Thymus (tissue), 11 donors: Measurements from ENCODE around the gene TCIRG1. TPM values are rescaled to one million over a fixed set of nuclear protein-coding genes. Genes with fewer than 3 reads are reported as not detected.

ENCODE experiments used
- DNase-seq, 9 donors: peaks; one replicate each; pipeline ENCODE4 v3.0.0-alpha.2; 2013; ENCODE audit warnings: low spot score in 9 of 9, low read depth in 6 of 9, missing footprints in 1 of 9
- H3K27ac ChIP-seq, 2 donors: one replicate each; pipeline ENCODE4 v1.5.1; 2013; ENCODE audit warnings: control low read depth in 1 of 2, low read depth in 1 of 2, low read length in 1 of 2, mild to moderate bottlenecking in 1 of 2, moderate library complexity in 1 of 2
- H3K27me3 ChIP-seq, 2 donors: one replicate each; pipeline ENCODE4 v1.5.1; 2013; ENCODE audit warnings: low read length in 1 of 2; ENCODE audit not compliant: control insufficient read depth in 2 of 2, insufficient read depth in 1 of 2
- H3K36me3 ChIP-seq, 2 donors: one replicate each; pipeline ENCODE4 v1.5.1; 2013; ENCODE audit warnings: low read length in 1 of 2, mild to moderate bottlenecking in 1 of 2, moderate library complexity in 1 of 2; ENCODE audit not compliant: control insufficient read depth in 2 of 2, insufficient read depth in 2 of 2
- H3K4me1 ChIP-seq, 2 donors: one replicate each; pipeline ENCODE4 v1.5.1; 2013; ENCODE audit warnings: low read length in 2 of 2; ENCODE audit not compliant: control insufficient read depth in 2 of 2, insufficient read depth in 2 of 2
- H3K4me3 ChIP-seq, 2 donors: one replicate each; pipeline ENCODE4 v1.5.1; 2013; ENCODE audit warnings: low read length in 2 of 2, control low read depth in 1 of 2, mild to moderate bottlenecking in 1 of 2
- H3K9me3 ChIP-seq, 2 donors: one replicate each; pipeline ENCODE4 v1.5.1; 2013; ENCODE audit warnings: low read length in 1 of 2, mild to moderate bottlenecking in 1 of 2; ENCODE audit not compliant: control insufficient read depth in 2 of 2, insufficient read depth in 1 of 2
- WGBS: extraction: QIAGEN DNeasy Blood & Tissue Kit; methylation state at CpG from one replicate; pipeline ENCODE4 v1.1.7; 2013; 5-methylcytosine and 5-hydroxymethylcytosine counted together
- polyA plus RNA-seq: library from polyadenylated mRNA; stranded (reverse); fragments of 200-250 nt; gene quantifications from one replicate; pipeline ENCODE4 v1.2.3, GENCODE V29; 2013
- total RNA-seq: library from RNA; stranded (reverse); fragments of 120-200 nt; gene quantifications from one replicate; pipeline ENCODE4 v1.2.4, GENCODE V29; 2013
- donor health status: healthy.

TCIRG1 gene
- total and polyA plus RNA-seq, 2 donors, result 44.8 to 236 TPM

GRCh38 chr11:68004551-68005335 lies 34.1 kb upstream of the TCIRG1 start:
- H3K4me1 ChIP-seq, result peaks cover 10 to 17% of the 10 kb centered on the region in 2 donors
- no peak overlapping the region for H3K4me3 ChIP-seq
- DNase-seq, result no peak
- no peaks in the 10 kb centered on the region for H3K36me3 ChIP-seq
- H3K9me3 ChIP-seq, result peaks cover 0 to 4% of the 10 kb centered on the region in 2 donors
- peaks cover 23 to 56% of the 10 kb centered on the region in 2 donors for H3K27me3 ChIP-seq
- no peak overlapping the region for H3K27ac ChIP-seq
- 84% methylated on average over 14 of the region's 14 CpGs for WGBS

- 98% methylated on average over 7 of the region's 7 CpGs for WGBS
- peaks cover 1 to 4% of the 10 kb centered on the region in 2 donors for H3K9me3 ChIP-seq
- H3K4me3 ChIP-seq, result no peak overlapping the region
- no peaks in the 10 kb centered on the region for H3K36me3 ChIP-seq
- no peak overlapping the region for H3K27ac ChIP-seq
- peaks cover 15 to 24% of the 10 kb centered on the region in 2 donors for H3K4me1 ChIP-seq
- peaks cover 23 to 57% of the 10 kb centered on the region in 2 donors for H3K27me3 ChIP-seq
- DNase-seq, result no peak
These were observed 32.1 kb upstream of the TCIRG1 start for GRCh38 chr11:68006606-68007166.

GRCh38 chr11:68007498-68008380 lies 31.1 kb upstream of the TCIRG1 start:
- Histone ChIP-seq H3K36me3 (no peaks in the 10 kb centered on the region), H3K9me3 (peaks cover 0 to 1% of the 10 kb centered on the region in 2 donors), H3K4me1 (peaks cover 15 to 24% of the 10 kb centered on the region in 2 donors), H3K27me3 (peaks cover 18 to 47% of the 10 kb centered on the region in 2 donors), H3K27ac (no peak overlapping the region), H3K4me3 (no peak overlapping the region)
- 95% methylated on average over 16 of the region's 16 CpGs for WGBS
- DNase-seq, result no peak

- no peak for DNase-seq
- peaks cover 11 to 21% of the 10 kb centered on the region in 2 donors for H3K4me1 ChIP-seq
- H3K4me3 ChIP-seq, result no peak overlapping the region
These were observed 30.2 kb upstream of the TCIRG1 start for GRCh38 chr11:68008381-68009337.

GRCh38 chr11:68009391-68010089 lies 29.3 kb upstream of the TCIRG1 start:
- Histone ChIP-seq H3K36me3 (no peaks in the 10 kb centered on the region), H3K9me3 (peaks cover 0 to 1% of the 10 kb centered on the region in 2 donors), H3K27ac (no peak overlapping the region), H3K27me3 (peaks cover 3 to 29% of the 10 kb centered on the region in 2 donors), H3K4me3 (no peak overlapping the region), H3K4me1 (peaks cover 6 to 16% of the 10 kb centered on the region in 2 donors)
- DNase-seq, result no peak
- WGBS, result 37% methylated on average over 12 of the region's 12 CpGs

More at GRCh38 chr11:68008381-68009337, 30.2 kb upstream of the TCIRG1 start:
- Histone ChIP-seq H3K9me3 (peaks cover 0 to 1% of the 10 kb centered on the region in 2 donors), H3K36me3 (no peaks in the 10 kb centered on the region), H3K27me3 (peaks cover 12 to 38% of the 10 kb centered on the region in 2 donors), H3K27ac (peak overlapping the region in 1 of 2 donors; percentile 19)
- WGBS, result 44% methylated on average over 27 of the region's 27 CpGs

GRCh38 chr11:68010090-68011041 lies 28.5 kb upstream of the TCIRG1 start, which contains the start of gene ALDH3B1:
ALDH3B1 (plus strand) TSS chr11:68010327; CDS start chr11:68015298, 4,971 bp downstream.
- WGBS, result 63% methylated on average over 33 of the region's 33 CpGs
- H3K4me1 ChIP-seq, result peaks cover 6 to 15% of the 10 kb centered on the region in 2 donors
- peak within 1 kb of the TSS in 1 of 2 donors; percentile 8 for H3K27ac ChIP-seq
- H3K27me3 ChIP-seq, result peaks cover 0 to 21% of the 10 kb centered on the region in 2 donors
- no peak within 1 kb of the TSS for H3K4me3 ChIP-seq
- DNase-seq, result no peak
- H3K9me3 ChIP-seq, result peaks cover 0 to 1% of the 10 kb centered on the region in 2 donors
- no peaks in the 10 kb centered on the region for H3K36me3 ChIP-seq
